ENCODE data around the gene ESRRA. TPM values are rescaled to one million over a fixed set of nuclear protein-coding genes. Genes with fewer than 3 reads are reported as not detected.
A peak's percentile ranks its signal among the peaks of the same experiment; 100 is the strongest.

ESRRA gene
- total and polyA plus RNA-seq, 2 of the 13 experiments (the other 11 are each of a cell fraction or from before 2014, with no cell fraction given): 18.1 to 36.3 TPM

- peak; percentile 25; the same call in 1 of the 2 replicates for TF ChIP-seq SNAPC4 (CRISPR knock-in tag; IDR thresholded peaks at IDR 0.05)
- peak; percentile 56 for TF ChIP-seq AGO2 (optimal IDR thresholded peaks at IDR 0.05; ENCODE audit: low read depth, low read length)
- TF ChIP-seq SIX4 (CRISPR knock-in tag; IDR thresholded peaks at IDR 0.05): 0 out of 2 replicates have a peak, but pooled peaks have one; percentile 32
- peak; percentile 59 for TF ChIP-seq ZNF883 (CRISPR knock-in tag; IDR thresholded peaks at IDR 0.05; ENCODE audit: not compliant biosample characterization)
- TF ChIP-seq ZBTB10 (CRISPR knock-in tag; IDR thresholded peaks at IDR 0.05; ENCODE audit: borderline replicate concordance): 0 out of 2 replicates have a peak, but pooled peaks have one; percentile 31
- peak; percentile 50 for TF ChIP-seq TFDP2 (CRISPR knock-in tag; IDR thresholded peaks at IDR 0.05)
- peak; percentile 72; the same call in 1 of the 2 replicates for TF ChIP-seq ZNF276 (CRISPR knock-in tag; IDR thresholded peaks at IDR 0.05; ENCODE audit: low read depth)
- TF ChIP-seq ZNF570 (CRISPR knock-in tag; IDR thresholded peaks at IDR 0.05; ENCODE audit: borderline replicate concordance): 0 out of 2 replicates have a peak, but pooled peaks have one; percentile 38
- peak; percentile 89; the same call in 1 of the 2 replicates for TF ChIP-seq SIN3A (IDR thresholded peaks at IDR 0.05; ENCODE audit: borderline replicate concordance, low read depth, low read length)
- peak; percentile 74; the same call in 1 of the 2 replicates for TF ChIP-seq KDM3A (CRISPR knock-in tag; IDR thresholded peaks at IDR 0.05; ENCODE audit: low read depth)
- no peak for TF ChIP-seq SRF (IDR thresholded peaks at IDR 0.05; ENCODE audit: low read depth, low read length)
- no peak; the same call in 1 of the 2 replicates for TF ChIP-seq ZFP90 (CRISPR knock-in tag; IDR thresholded peaks at IDR 0.05; ENCODE audit: borderline replicate concordance)
- peak; percentile 70; the same call in 1 of the 2 replicates for TF ChIP-seq ZXDC (CRISPR knock-in tag; IDR thresholded peaks at IDR 0.05)
Observed at GRCh38 chr11:64317961-64318765, 12.8 kb downstream of the ESRRA start, which contains the start of gene PRDX5 (continued).
